ENCODE data around the gene GDF9.
A peak's percentile ranks its signal among the peaks of the same experiment; 100 is the strongest.

DNA sequence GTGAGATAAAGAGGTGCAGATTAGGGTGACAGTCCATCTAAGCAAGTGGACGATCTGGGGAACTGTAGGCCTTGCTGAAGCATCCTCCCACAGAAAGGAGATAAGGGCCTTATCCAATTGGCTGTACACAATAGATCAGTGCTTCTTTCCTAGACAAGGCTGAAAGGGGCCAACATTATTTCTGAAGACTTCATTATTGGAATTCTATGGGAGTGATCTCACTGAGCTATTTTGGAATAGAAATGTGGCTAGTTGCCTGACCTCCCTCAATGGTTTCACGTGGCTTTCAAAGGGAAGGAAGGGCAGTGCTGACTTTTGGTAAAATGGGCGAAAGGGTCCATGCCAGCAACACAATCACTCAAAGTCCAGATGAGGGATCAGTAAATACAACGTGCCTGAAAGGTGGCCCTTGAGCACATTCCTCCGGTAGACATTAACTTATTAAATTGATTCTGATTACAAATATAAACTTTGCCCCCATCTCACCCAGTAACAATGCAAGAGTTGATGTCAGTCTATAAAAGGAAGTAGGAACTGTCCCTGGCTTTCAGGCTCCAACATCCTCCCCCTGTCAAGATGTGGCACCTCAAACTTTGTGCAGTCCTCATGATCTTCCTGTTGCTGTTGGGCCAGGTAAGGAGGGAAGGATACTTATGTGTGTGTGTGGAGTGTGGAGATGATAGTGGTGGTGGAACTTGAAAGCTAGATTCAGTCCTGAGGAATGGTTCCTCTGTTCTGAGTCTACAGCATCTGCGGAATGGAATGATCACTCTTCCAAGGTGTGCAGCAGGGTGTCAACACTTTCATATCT lies 7.1 kb upstream of the GDF9 start, which contains the start of gene LEAP2:
- TF ChIP-seq, protein P1, sequence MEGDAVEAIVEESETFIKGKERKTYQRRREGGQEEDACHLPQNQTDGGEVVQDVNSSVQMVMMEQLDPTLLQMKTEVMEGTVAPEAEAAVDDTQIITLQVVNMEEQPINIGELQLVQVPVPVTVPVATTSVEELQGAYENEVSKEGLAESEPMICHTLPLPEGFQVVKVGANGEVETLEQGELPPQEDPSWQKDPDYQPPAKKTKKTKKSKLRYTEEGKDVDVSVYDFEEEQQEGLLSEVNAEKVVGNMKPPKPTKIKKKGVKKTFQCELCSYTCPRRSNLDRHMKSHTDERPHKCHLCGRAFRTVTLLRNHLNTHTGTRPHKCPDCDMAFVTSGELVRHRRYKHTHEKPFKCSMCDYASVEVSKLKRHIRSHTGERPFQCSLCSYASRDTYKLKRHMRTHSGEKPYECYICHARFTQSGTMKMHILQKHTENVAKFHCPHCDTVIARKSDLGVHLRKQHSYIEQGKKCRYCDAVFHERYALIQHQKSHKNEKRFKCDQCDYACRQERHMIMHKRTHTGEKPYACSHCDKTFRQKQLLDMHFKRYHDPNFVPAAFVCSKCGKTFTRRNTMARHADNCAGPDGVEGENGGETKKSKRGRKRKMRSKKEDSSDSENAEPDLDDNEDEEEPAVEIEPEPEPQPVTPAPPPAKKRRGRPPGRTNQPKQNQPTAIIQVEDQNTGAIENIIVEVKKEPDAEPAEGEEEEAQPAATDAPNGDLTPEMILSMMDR (IDR thresholded peaks at IDR 0.05) = no peak
- TF ChIP-seq POLR2A (IDR thresholded peaks at IDR 0.05) = peak in 2 of 3 donors; percentile 15 to 37
